K562 (cell line): Measurements from ENCODE around the gene EFNB3. TPM values are rescaled to one million over a fixed set of nuclear protein-coding genes. Genes with fewer than 3 reads are reported as not detected.

Experiments used
- ATAC-seq: fragments of 200-7000 bp; cut with Tn5 transposase; 3 replicates; pipeline ENCODE4 v1.9.1; 2020; ENCODE audit warnings: moderate library complexity
- BruUV-seq: library from RNA; stranded (reverse); fragments of 400-500 nt; replicated peaks from 2 replicates; lab custom pipeline; 2021; lab: Mats Ljungman, UMichigan
- CTCF ChIA-PET: fragments of 300-600 bp; formaldehyde crosslinking; extraction: SDS; loops from one replicate; lab custom pipeline; 2021; ENCODE audit warnings: low intra/inter-chr PET ratio; lab: Yijun Ruan, JAX
- POLR2A ChIA-PET: fragments of 300-600, 350-650 bp; sonication (Branson Sonifier 250); formaldehyde crosslinking; extraction: SDS; loops from one replicate; lab custom pipeline; 2021; ENCODE audit warnings: antibody characterized with exemption, inconsistent platforms; lab: Yijun Ruan, JAX
- DNase-seq, 4 experiments: peaks; one replicate each; pipeline versions ENCODE4 v3.0.0 to v3.0.0-alpha.2; 2011 to 2018; ENCODE audit warnings: low spot score in 3 of 4, mixed read lengths in 3 of 4; ENCODE audit errors: extremely low read depth in 1 of 4
- FAIRE-seq: peaks from 2 replicates; lab custom pipeline; 2011; peaks lifted over from hg19 to GRCh38; lab: Jason Lieb, UNC
- H2AFZ ChIP-seq: 2 replicates; pipeline ENCODE4 v1.6.0; 2011; ENCODE audit warnings: low read depth, low read length, control low read depth, inconsistent platforms
- H3K27ac ChIP-seq: fragments of 200-600 bp; 3 replicates; pipeline ENCODE4 v1.8.0; 2011; ENCODE audit warnings: low read depth, mild to moderate bottlenecking, control low read depth, inconsistent platforms, low read length, moderate library complexity, mixed read lengths; ENCODE audit errors: extremely low read depth
- H3K27me3 ChIP-seq, 2 experiments: fragments of 300-600 bp in 1 of 2; 2 replicates in 1 of 2; 3 replicates in 1 of 2; pipeline versions ENCODE4 v1.6.0 to v1.8.0; 2011; ENCODE audit warnings: inconsistent platforms in 2 of 2, low read length in 2 of 2, mild to moderate bottlenecking in 1 of 2, mixed read lengths in 1 of 2, moderate library complexity in 1 of 2; ENCODE audit not compliant: control insufficient read depth in 2 of 2, insufficient read depth in 2 of 2
- H3K36me3 ChIP-seq: fragments of 300-600 bp; 3 replicates; pipeline ENCODE4 v1.8.0; 2011; ENCODE audit warnings: mild to moderate bottlenecking, low read length, inconsistent platforms; ENCODE audit not compliant: control insufficient read depth, insufficient read depth
- H3K4me1 ChIP-seq, 2 experiments: fragments of 200-600 bp in 1 of 2; replicated peaks in 1 of 2; 2 replicates in 1 of 2; 3 replicates in 1 of 2; pipeline versions ENCODE4 v1.5.1 to v1.8.0; 2011; ENCODE audit warnings: inconsistent platforms in 2 of 2, low read length in 2 of 2, mild to moderate bottlenecking in 1 of 2, mixed read lengths in 1 of 2, moderate library complexity in 1 of 2; ENCODE audit not compliant: control insufficient read depth in 2 of 2, insufficient read depth in 2 of 2
- H3K4me2 ChIP-seq: 2 replicates; pipeline ENCODE4 v1.6.1; 2011; ENCODE audit warnings: low read length, control low read depth, inconsistent platforms, mixed read lengths; ENCODE audit not compliant: insufficient read depth
- H3K4me3 ChIP-seq: fragments of 200-600 bp; sonication (generic), shearing (Covaris generic); 2 replicates; pipeline ENCODE4 v1.5.1; 2016; ENCODE audit warnings: control low read depth, inconsistent platforms
- H3K79me2 ChIP-seq: fragments of 200-600 bp; 3 replicates; pipeline ENCODE4 v1.8.0; 2011; ENCODE audit warnings: low read length, inconsistent platforms; ENCODE audit not compliant: control insufficient read depth, insufficient read depth
- H3K9ac ChIP-seq, 2 experiments: 2 replicates each; pipeline versions ENCODE4 v1.6.0 to v1.6.1; 2011; ENCODE audit warnings: low read depth in 2 of 2, low read length in 2 of 2, control low read depth in 1 of 2, inconsistent platforms in 1 of 2, mild to moderate bottlenecking in 1 of 2, mixed read lengths in 1 of 2; ENCODE audit not compliant: insufficient read depth in 1 of 2
- H3K9me1 ChIP-seq: one replicate; pipeline ENCODE4 v1.6.0; 2011; ENCODE audit warnings: inconsistent platforms, mild to moderate bottlenecking, low read length, moderate library complexity; ENCODE audit not compliant: control insufficient read depth, insufficient read depth
- H3K9me3 ChIP-seq: replicated peaks from 2 replicates; pipeline ENCODE4 v1.5.1; 2011; ENCODE audit warnings: low read depth, low read length, inconsistent platforms; ENCODE audit not compliant: control insufficient read depth, insufficient read depth
- H4K20me1 ChIP-seq: replicated peaks from 2 replicates; pipeline ENCODE4 v1.6.1; 2011; ENCODE audit warnings: low read length, inconsistent platforms, mixed read lengths; ENCODE audit not compliant: control insufficient read depth, insufficient read depth
- ATF6 ChIP-seq: sonication (generic); formaldehyde crosslinking; IDR thresholded peaks from 2 replicates; pipeline ENCODE4 v1.4.0; 2020; ENCODE audit warnings: mild to moderate bottlenecking, missing genetic modification reagents
- EP300 ChIP-seq: IDR thresholded peaks from 2 replicates; pipeline ENCODE4 v1.6.1; 2012; ENCODE audit warnings: low read length, improper control_type of control experiment
- PHTF2 ChIP-seq: fragments of 250-450 bp; sonication (Bioruptor Pico); IDR thresholded peaks from 2 replicates; pipeline ENCODE4 v1.5.0; 2021; ENCODE audit warnings: mild to moderate bottlenecking
- SMARCE1 ChIP-seq: fragments of 450-650 bp; IDR thresholded peaks from 2 replicates; pipeline ENCODE4 v1.7.1; 2016; ENCODE audit warnings: mild to moderate bottlenecking
- ZNF324 ChIP-seq: fragments of 250-450 bp; sonication (Bioruptor Pico); IDR thresholded peaks from 2 replicates; pipeline ENCODE4 v1.4.0; 2020; ENCODE audit warnings: mild to moderate bottlenecking
- ZNF830 ChIP-seq: fragments of 250-450 bp; sonication (Bioruptor Pico); IDR thresholded peaks from 2 replicates; pipeline ENCODE4 v1.5.0; 2021; ENCODE audit warnings: mild to moderate bottlenecking
- WGBS: fragments of 100-300 bp; shearing (Covaris generic); methylation state at CpG from one replicate; pipeline ENCODE4 v1.1.6; 2016; ENCODE audit warnings: low coverage, mixed read lengths; ENCODE audit not compliant: insufficient coverage; ENCODE audit errors: missing lambda C conversion rate; 5-methylcytosine and 5-hydroxymethylcytosine counted together
- in situ Hi-C: fragments of 300-500 bp; cut with MboI; formaldehyde crosslinking; loops from 4 replicates; pipeline ENCODE4 v1.15.0; 2018; ENCODE audit warnings: inconsistent platforms, mixed read lengths
- intact Hi-C: fragments of 100-400 bp; cut with micrococcal nuclease; formaldehyde crosslinking; loops from 2 replicates; pipeline ENCODE4 v1.14.2; 2022
- polyA plus RNA-seq, 8 experiments: library from polyadenylated mRNA; depleted of rRNA in 4 of 8; stranded (reverse) in 5 of 8; unstranded in 3 of 8; fragments of >200 nt; fragmentation: Nextera tagmentation in 2 of 8; fragmentation: Illumina TruSeq in 1 of 8; extraction: Ambion mirVana in 2 of 8; extraction: Trizol in 1 of 8; gene quantifications; 2 replicates each; pipeline versions ENCODE4 v1.2.1 to v1.2.3, GENCODE V29; 2011 to 2014; ENCODE audit warnings: inconsistent platforms in 1 of 8, missing spikeins in 1 of 8
- total RNA-seq, 7 experiments: library from RNA; depleted of rRNA in 6 of 7; stranded (reverse); fragments of >200 nt in 6 of 7; fragmentation: Illumina TruSeq in 2 of 7; extraction: Trizol in 2 of 7; gene quantifications; 2 replicates each; pipeline versions ENCODE4 v1.2.1 to v1.2.3, GENCODE V29; 2011 to 2021; ENCODE audit warnings: low replicate concordance in 1 of 7
- TF ChIP-seq, protein P1 (sequence below): fragments of 450-650 bp; formaldehyde crosslinking; IDR thresholded peaks from 2 replicates; pipeline ENCODE4 v1.4.0; 2020; ENCODE audit warnings: mild to moderate bottlenecking, mixed read lengths
- TF ChIP-seq, protein P2 (sequence below): sonication (generic); formaldehyde crosslinking; IDR thresholded peaks from 2 replicates; pipeline ENCODE4 v1.8.0; 2022; ENCODE audit warnings: mild to moderate bottlenecking, missing genetic modification reagents, borderline replicate concordance
- TF ChIP-seq, protein P3 (sequence below), 2 experiments: fragments of 200-800 bp in 1 of 2; sonication (Bioruptor generic) in 1 of 2; sonication (generic) in 1 of 2; formaldehyde crosslinking in 1 of 2; IDR thresholded peaks in 1 of 2; conservative IDR thresholded peaks in 1 of 2; 2 replicates each; pipeline versions ENCODE4 v1.5.0 to v1.6.1; 2016 to 2020; ENCODE audit warnings: missing compliant biosample characterization in 1 of 2, missing genetic modification characterization in 1 of 2, missing genetic modification reagents in 1 of 2

Gene EFNB3
- total and polyA plus RNA-seq, 9 of the 15 experiments (the other 6 are each of a cell fraction or from before 2014, with no cell fraction given): not detected

DNA sequence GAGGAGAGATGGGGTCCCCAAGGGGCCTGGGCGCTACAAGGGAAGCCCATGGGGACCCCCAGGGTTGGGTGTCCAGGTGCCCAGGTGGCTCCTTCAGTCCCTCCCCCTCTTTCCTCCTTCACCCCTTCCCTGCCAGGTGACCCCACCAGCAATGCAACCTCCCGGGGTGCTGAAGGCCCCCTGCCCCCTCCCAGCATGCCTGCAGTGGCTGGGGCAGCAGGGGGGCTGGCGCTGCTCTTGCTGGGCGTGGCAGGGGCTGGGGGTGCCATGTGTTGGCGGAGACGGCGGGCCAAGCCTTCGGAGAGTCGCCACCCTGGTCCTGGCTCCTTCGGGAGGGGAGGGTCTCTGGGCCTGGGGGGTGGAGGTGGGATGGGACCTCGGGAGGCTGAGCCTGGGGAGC, 4.0 kb downstream of the EFNB3 start:
- ChIA-PET POLR2A (no interaction called here), CTCF (no interaction called here)
- no peaks in the 10 kb centered on the region for H3K36me3 ChIP-seq
- no peak for DNase-seq
- H3K4me1 ChIP-seq: peaks cover 2 to 14% of the 10 kb centered on the region in 2 experiments; a peak in 3 of 5 replicates
- no peaks in the 10 kb centered on the region for H3K79me2 ChIP-seq
- no peak overlapping the region for H3K27ac ChIP-seq
- no peak overlapping the region for H2AFZ ChIP-seq
- no peak overlapping the region for H3K4me2 ChIP-seq
- 46% methylated on average over 2 of the region's 11 CpGs for WGBS
- H3K27me3 ChIP-seq: peaks cover 9 to 46% of the 10 kb centered on the region in 2 experiments; a peak in 4 of 5 replicates
- no peak for FAIRE-seq
- no peaks in the 10 kb centered on the region for H4K20me1 ChIP-seq
- no peak overlapping the region for H3K4me3 ChIP-seq
- H3K9ac ChIP-seq: no peak overlapping the region
- intact Hi-C loops: no loop called here
- no TSS peak for BruUV-seq
- no peaks in the 10 kb centered on the region for H3K9me3 ChIP-seq
- H3K9me1 ChIP-seq: no peaks in the 10 kb centered on the region
- ATAC-seq: no peak
- in situ Hi-C loops: no loop called here
- TF ChIP-seq, protein P1, sequence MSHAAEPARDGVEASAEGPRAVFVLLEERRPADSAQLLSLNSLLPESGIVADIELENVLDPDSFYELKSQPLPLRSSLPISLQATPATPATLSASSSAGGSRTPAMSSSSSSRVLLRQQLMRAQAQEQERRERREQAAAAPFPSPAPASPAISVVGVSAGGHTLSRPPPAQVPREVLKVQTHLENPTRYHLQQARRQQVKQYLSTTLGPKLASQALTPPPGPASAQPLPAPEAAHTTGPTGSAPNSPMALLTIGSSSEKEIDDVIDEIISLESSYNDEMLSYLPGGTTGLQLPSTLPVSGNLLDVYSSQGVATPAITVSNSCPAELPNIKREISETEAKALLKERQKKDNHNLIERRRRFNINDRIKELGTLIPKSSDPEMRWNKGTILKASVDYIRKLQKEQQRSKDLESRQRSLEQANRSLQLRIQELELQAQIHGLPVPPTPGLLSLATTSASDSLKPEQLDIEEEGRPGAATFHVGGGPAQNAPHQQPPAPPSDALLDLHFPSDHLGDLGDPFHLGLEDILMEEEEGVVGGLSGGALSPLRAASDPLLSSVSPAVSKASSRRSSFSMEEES (CRISPR knock-in tag): no peak
- TF ChIP-seq EP300 (no peak), PHTF2 (no peak), ATF6 (CRISPR knock-in tag) (no peak), SMARCE1 (no peak), ZNF324 (CRISPR knock-in tag) (no peak), ZNF830 (CRISPR knock-in tag) (no peak)
- TF ChIP-seq, protein P2, sequence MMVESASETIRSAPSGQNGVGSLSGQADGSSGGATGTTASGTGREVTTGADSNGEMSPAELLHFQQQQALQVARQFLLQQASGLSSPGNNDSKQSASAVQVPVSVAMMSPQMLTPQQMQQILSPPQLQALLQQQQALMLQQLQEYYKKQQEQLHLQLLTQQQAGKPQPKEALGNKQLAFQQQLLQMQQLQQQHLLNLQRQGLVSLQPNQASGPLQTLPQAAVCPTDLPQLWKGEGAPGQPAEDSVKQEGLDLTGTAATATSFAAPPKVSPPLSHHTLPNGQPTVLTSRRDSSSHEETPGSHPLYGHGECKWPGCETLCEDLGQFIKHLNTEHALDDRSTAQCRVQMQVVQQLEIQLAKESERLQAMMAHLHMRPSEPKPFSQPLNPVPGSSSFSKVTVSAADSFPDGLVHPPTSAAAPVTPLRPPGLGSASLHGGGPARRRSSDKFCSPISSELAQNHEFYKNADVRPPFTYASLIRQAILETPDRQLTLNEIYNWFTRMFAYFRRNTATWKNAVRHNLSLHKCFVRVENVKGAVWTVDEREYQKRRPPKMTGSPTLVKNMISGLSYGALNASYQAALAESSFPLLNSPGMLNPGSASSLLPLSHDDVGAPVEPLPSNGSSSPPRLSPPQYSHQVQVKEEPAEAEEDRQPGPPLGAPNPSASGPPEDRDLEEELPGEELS (CRISPR knock-in tag): no peak
- TF ChIP-seq, protein P3, sequence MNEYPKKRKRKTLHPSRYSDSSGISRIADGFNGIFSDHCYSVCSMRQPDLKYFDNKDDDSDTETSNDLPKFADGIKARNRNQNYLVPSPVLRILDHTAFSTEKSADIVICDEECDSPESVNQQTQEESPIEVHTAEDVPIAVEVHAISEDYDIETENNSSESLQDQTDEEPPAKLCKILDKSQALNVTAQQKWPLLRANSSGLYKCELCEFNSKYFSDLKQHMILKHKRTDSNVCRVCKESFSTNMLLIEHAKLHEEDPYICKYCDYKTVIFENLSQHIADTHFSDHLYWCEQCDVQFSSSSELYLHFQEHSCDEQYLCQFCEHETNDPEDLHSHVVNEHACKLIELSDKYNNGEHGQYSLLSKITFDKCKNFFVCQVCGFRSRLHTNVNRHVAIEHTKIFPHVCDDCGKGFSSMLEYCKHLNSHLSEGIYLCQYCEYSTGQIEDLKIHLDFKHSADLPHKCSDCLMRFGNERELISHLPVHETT (CRISPR knock-in tag; conservative IDR thresholded peaks at IDR 0.05 in 1 of 2, IDR thresholded peaks at IDR 0.05 in 1 of 2): no peak
